Measurements from ENCODE around the gene MAPK6.

MAPK6 gene

DNA sequence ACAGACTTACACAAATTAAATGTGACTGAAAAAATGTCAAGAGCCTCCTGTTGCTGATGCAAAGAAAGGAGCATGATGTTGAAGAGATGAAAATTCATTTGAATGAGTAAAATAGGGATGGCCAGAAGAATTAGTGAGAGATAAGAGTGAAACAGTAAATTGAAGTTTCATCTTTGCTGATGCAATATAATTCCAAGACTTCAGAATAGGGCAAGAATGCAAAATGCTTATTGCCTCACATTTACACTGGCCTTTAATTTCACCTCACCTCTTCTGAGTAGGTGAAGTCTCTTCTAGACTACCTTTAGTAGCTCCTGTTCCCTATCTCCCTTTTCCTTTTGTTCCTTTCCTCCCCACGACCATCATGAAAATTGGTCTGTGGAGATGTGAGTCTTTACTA is 15.3 kb upstream of the MAPK6 start:
- H3K79me2 ChIP-seq (ENCODE audit: insufficient read depth, low read length), result no peaks in the 10 kb centered on the region
- no peaks in the 10 kb centered on the region for H4K20me1 ChIP-seq (ENCODE audit: insufficient read depth, low read length)
- H3K36me3 ChIP-seq (ENCODE audit: insufficient read depth, low read length), result no peaks in the 10 kb centered on the region
- H3F3A ChIP-seq (ENCODE audit: insufficient read depth, low read length), result no peaks in the 10 kb centered on the region
- TF ChIP-seq EZH2 (IDR thresholded peaks at IDR 0.05; ENCODE audit: borderline replicate concordance, low read length), result no peak
- TF ChIP-seq, protein P1, sequence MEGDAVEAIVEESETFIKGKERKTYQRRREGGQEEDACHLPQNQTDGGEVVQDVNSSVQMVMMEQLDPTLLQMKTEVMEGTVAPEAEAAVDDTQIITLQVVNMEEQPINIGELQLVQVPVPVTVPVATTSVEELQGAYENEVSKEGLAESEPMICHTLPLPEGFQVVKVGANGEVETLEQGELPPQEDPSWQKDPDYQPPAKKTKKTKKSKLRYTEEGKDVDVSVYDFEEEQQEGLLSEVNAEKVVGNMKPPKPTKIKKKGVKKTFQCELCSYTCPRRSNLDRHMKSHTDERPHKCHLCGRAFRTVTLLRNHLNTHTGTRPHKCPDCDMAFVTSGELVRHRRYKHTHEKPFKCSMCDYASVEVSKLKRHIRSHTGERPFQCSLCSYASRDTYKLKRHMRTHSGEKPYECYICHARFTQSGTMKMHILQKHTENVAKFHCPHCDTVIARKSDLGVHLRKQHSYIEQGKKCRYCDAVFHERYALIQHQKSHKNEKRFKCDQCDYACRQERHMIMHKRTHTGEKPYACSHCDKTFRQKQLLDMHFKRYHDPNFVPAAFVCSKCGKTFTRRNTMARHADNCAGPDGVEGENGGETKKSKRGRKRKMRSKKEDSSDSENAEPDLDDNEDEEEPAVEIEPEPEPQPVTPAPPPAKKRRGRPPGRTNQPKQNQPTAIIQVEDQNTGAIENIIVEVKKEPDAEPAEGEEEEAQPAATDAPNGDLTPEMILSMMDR (IDR thresholded peaks at IDR 0.05; ENCODE audit: low read length), result no peak
- no peak overlapping the region for H3K4me2 ChIP-seq (ENCODE audit: low read length)
- H3K4me3 ChIP-seq (ENCODE audit: low read depth, low read length, poor library complexity, severe bottlenecking), result no peak overlapping the region
- H3K4me1 ChIP-seq (ENCODE audit: insufficient read depth, low read length, severe bottlenecking), result peaks cover 16% of the 10 kb centered on the region
- H3K9me3 ChIP-seq (ENCODE audit: low read length), result peaks cover 6% of the 10 kb centered on the region; the same call in 1 of the 2 replicates
- no peak overlapping the region for H2AFZ ChIP-seq (ENCODE audit: low read length)
- no peak overlapping the region for H3K27ac ChIP-seq (ENCODE audit: low read depth, low read length, poor library complexity, severe bottlenecking)
- no peak overlapping the region for H3K9ac ChIP-seq (ENCODE audit: low read length)
- no peaks in the 10 kb centered on the region for H3K9me2 ChIP-seq (ENCODE audit: low read depth, low read length)
- H3K27me3 ChIP-seq (ENCODE audit: insufficient read depth, low read length), result no peaks in the 10 kb centered on the region

DNA sequence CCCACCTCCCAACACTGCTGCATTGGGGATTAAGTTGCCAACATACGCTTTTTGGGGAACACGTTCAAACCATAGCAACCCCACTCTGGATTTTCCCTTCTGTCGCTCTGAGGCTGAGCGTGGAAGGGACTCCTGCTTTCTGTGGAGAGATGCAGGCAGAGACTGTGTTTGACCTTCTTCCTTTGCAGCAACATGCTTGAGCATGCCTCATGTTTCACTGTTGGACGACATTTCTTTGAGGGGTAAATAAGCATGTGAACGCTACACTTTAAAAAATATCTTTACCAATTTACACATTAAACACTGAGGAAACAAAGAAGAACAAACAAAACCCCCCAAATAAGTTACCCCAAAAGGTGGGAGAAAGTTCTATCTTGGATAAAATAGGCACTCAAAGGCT is 14.2 kb upstream of the MAPK6 start:
- no peak overlapping the region for H2AFZ ChIP-seq (ENCODE audit: low read length)
- H3K4me3 ChIP-seq (ENCODE audit: low read depth, low read length, poor library complexity, severe bottlenecking), result no peak overlapping the region
- H3K27ac ChIP-seq (ENCODE audit: low read depth, low read length, poor library complexity, severe bottlenecking), result no peak overlapping the region
- H3K4me1 ChIP-seq (ENCODE audit: insufficient read depth, low read length, severe bottlenecking), result peaks cover 23% of the 10 kb centered on the region
- no peak for TF ChIP-seq EZH2 (IDR thresholded peaks at IDR 0.05; ENCODE audit: borderline replicate concordance, low read length)
- H3K9me2 ChIP-seq (ENCODE audit: low read depth, low read length), result no peaks in the 10 kb centered on the region
- no peak overlapping the region for H3K9ac ChIP-seq (ENCODE audit: low read length)
- no peaks in the 10 kb centered on the region for H4K20me1 ChIP-seq (ENCODE audit: insufficient read depth, low read length)
- peaks cover 6% of the 10 kb centered on the region; the same call in 1 of the 2 replicates for H3K9me3 ChIP-seq (ENCODE audit: low read length)
- no peak overlapping the region for H3K4me2 ChIP-seq (ENCODE audit: low read length)
- no peaks in the 10 kb centered on the region for H3K79me2 ChIP-seq (ENCODE audit: insufficient read depth, low read length)
- no peaks in the 10 kb centered on the region for H3K27me3 ChIP-seq (ENCODE audit: insufficient read depth, low read length)
- no peaks in the 10 kb centered on the region for H3K36me3 ChIP-seq (ENCODE audit: insufficient read depth, low read length)
- no peaks in the 10 kb centered on the region for H3F3A ChIP-seq (ENCODE audit: insufficient read depth, low read length)

DNA sequence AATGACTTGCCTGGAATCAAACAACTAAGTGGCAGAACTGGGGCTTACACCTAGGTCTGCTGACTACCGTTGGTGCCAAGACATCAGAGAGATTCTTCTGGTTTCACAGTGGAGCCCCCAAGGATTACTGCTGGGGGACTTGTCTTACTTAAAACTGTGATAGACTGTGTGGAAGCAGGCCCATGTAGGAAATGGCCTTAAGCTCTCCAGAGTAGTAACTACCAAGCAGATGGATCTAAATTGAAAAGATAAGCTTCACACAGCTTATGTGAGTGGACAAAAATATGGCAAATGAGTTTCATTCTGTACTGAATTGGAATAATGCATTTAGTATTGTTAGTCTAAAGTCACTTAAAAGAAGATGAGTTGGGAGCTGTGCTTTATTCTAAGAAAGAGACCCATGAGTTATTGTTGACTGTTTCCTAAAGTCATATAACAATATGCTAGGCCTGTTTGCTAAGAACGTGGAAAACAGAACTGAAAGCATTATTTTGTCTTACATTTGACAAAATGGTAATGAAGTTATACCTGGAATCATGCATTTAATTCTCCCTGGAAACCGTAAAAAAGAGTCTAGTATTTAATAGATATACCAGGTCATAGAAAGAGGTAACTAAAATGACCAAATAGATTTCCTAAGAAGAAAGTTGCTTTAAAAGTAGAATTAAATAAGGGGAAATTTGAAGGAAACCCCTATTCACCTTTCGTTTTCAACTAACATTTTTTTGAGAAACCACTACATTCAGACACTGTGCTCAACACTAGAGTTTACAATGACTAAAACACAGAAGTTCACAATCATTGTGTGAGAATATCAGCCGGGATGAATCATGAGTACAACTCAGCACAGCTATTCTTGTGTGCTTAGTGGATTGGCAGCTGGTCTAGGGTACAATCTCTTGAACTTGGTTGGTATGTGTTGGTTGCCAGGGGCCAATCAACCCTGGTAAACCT is 13.0 kb upstream of the MAPK6 start:
- Histone ChIP-seq H3K79me2 (ENCODE audit: insufficient read depth, low read length) (no peaks in the 10 kb centered on the region), H3F3A (ENCODE audit: insufficient read depth, low read length) (no peaks in the 10 kb centered on the region), H3K9ac (ENCODE audit: low read length) (no peak overlapping the region), H4K20me1 (ENCODE audit: insufficient read depth, low read length) (no peaks in the 10 kb centered on the region), H3K27me3 (ENCODE audit: insufficient read depth, low read length) (no peaks in the 10 kb centered on the region), H3K4me3 (ENCODE audit: low read depth, low read length, poor library complexity, severe bottlenecking) (no peak overlapping the region), H3K9me3 (ENCODE audit: low read length) (peaks cover 6% of the 10 kb centered on the region; the same call in 1 of the 2 replicates), H3K4me2 (ENCODE audit: low read length) (no peak overlapping the region), H3K36me3 (ENCODE audit: insufficient read depth, low read length) (no peaks in the 10 kb centered on the region), H3K9me2 (ENCODE audit: low read depth, low read length) (no peaks in the 10 kb centered on the region), H3K27ac (ENCODE audit: low read depth, low read length, poor library complexity, severe bottlenecking) (no peak overlapping the region), H2AFZ (ENCODE audit: low read length) (no peak overlapping the region), H3K4me1 (ENCODE audit: insufficient read depth, low read length, severe bottlenecking) (peaks cover 26% of the 10 kb centered on the region)
- TF ChIP-seq EZH2 (IDR thresholded peaks at IDR 0.05; ENCODE audit: borderline replicate concordance, low read length), result no peak
- TF ChIP-seq, protein P1 (IDR thresholded peaks at IDR 0.05; ENCODE audit: low read length), result no peak
